Fibroblast of lung (primary cell): ENCODE measurements around the gene PABPN1.

Source experiments
- CTCF ChIP-seq, 2 donors: IDR thresholded peaks in 1 of 2; conservative IDR thresholded peaks in 1 of 2; 1 replicate in 1 of 2; 2 replicates in 1 of 2; pipeline ENCODE4 v1.5.1; 2011 to 2012; ENCODE audit warnings: low read length in 2 of 2, control low read depth in 1 of 2, inconsistent platforms in 1 of 2, low read depth in 1 of 2, mild to moderate bottlenecking in 1 of 2
- EZH2 ChIP-seq: IDR thresholded peaks from 2 replicates; pipeline ENCODE4 v1.5.1; 2012; ENCODE audit warnings: low read length, control low read depth, mild to moderate bottlenecking; ENCODE audit errors: missing control alignments

GRCh38 chr14:23277189-23277588 is 44.1 kb upstream of the PABPN1 start:
- no peak for TF ChIP-seq CTCF (conservative IDR thresholded peaks at IDR 0.05 in 1 of 2, IDR thresholded peaks at IDR 0.05 in 1 of 2; ENCODE audit: low read depth in 1 of 2, low read length in 2 of 2)
- TF ChIP-seq EZH2: no peak
